HepG2 (cell line): ENCODE measurements around the gene ANO5. TPM values are rescaled to one million over a fixed set of nuclear protein-coding genes. Genes with fewer than 3 reads are reported as not detected.

ENCODE experiments used
- ATAC-seq: fragments of 200-7000 bp; cut with Tn5 transposase; 3 replicates; pipeline ENCODE4 v1.9.1; 2020; ENCODE audit warnings: mild to moderate bottlenecking, moderate library complexity
- BruUV-seq: library from RNA; stranded (reverse); fragments of 400-500 nt; replicated peaks from 2 replicates; lab custom pipeline; 2021; lab: Mats Ljungman, UMichigan
- CTCF ChIA-PET: fragments of 300-600 bp; formaldehyde crosslinking; extraction: SDS; loops from one replicate; lab custom pipeline; 2021; ENCODE audit warnings: low total read pairs, inconsistent platforms, low intra/inter-chr PET ratio; lab: Yijun Ruan, JAX
- POLR2A ChIA-PET: fragments of 350-600 bp; sonication (Branson Sonifier 250); formaldehyde crosslinking; loops from one replicate; lab custom pipeline; 2020; ENCODE audit warnings: antibody characterized with exemption, inconsistent platforms; lab: Yijun Ruan, JAX
- DNase-seq: peaks from one replicate; pipeline ENCODE4 v3.0.0-alpha.2; 2015; ENCODE audit warnings: low spot score
- FAIRE-seq: peaks from 3 replicates; lab custom pipeline; 2011; peaks lifted over from hg19 to GRCh38; lab: Jason Lieb, UNC
- H2AFZ ChIP-seq: one replicate; pipeline ENCODE4 v1.6.1; 2011; ENCODE audit warnings: low read length, inconsistent platforms
- H3K27ac ChIP-seq: fragments of 300-600 bp; 3 replicates; pipeline ENCODE4 v1.8.0; 2011; ENCODE audit warnings: mixed run types, mild to moderate bottlenecking, mixed read lengths, low read length, inconsistent platforms; ENCODE audit not compliant: insufficient read depth; ENCODE audit errors: extremely low read length
- H3K27me3 ChIP-seq, 2 experiments: fragments of 200-600 bp in 1 of 2; 2 replicates in 1 of 2; 3 replicates in 1 of 2; pipeline versions ENCODE4 v1.6.0 to v1.8.0; 2011; ENCODE audit warnings: low read length in 2 of 2, mild to moderate bottlenecking in 2 of 2, moderate library complexity in 2 of 2, inconsistent platforms in 1 of 2; ENCODE audit not compliant: insufficient read depth in 2 of 2, control insufficient read depth in 1 of 2
- H3K36me3 ChIP-seq, 2 experiments: fragments of 200-600 bp in 1 of 2; replicated peaks in 1 of 2; 2 replicates in 1 of 2; 3 replicates in 1 of 2; pipeline versions ENCODE4 v1.5.1 to v1.8.0; 2011; ENCODE audit warnings: low read length in 2 of 2, inconsistent platforms in 1 of 2; ENCODE audit not compliant: insufficient read depth in 2 of 2, control insufficient read depth in 1 of 2
- H3K4me1 ChIP-seq: 2 replicates; pipeline ENCODE4 v1.5.1; 2012; ENCODE audit warnings: low read length, inconsistent platforms; ENCODE audit not compliant: insufficient read depth
- H3K4me2 ChIP-seq: 2 replicates; pipeline ENCODE4 v1.6.0; 2011; ENCODE audit warnings: low read depth, low read length, inconsistent platforms
- H3K4me3 ChIP-seq, 3 experiments: fragments of 200-600 bp in 1 of 3; sonication (generic), shearing (Covaris generic) in 1 of 3; replicated peaks in 1 of 3; 2 replicates each; pipeline ENCODE4 v1.5.1; 2011 to 2016; ENCODE audit warnings: low read length in 3 of 3, inconsistent platforms in 2 of 3, low read depth in 2 of 3, mild to moderate bottlenecking in 2 of 3, control low read depth in 1 of 3, mixed read lengths in 1 of 3; ENCODE audit not compliant: insufficient read depth in 1 of 3
- H3K79me2 ChIP-seq: one replicate; pipeline ENCODE4 v1.6.1; 2011; ENCODE audit warnings: low read length, inconsistent platforms; ENCODE audit not compliant: insufficient read depth
- H3K9ac ChIP-seq: 2 replicates; pipeline ENCODE4 v1.6.0; 2011; ENCODE audit warnings: mild to moderate bottlenecking, low read depth, low read length, inconsistent platforms; ENCODE audit not compliant: insufficient read depth
- H3K9me3 ChIP-seq: 2 replicates; pipeline ENCODE4 v1.5.1; 2012; ENCODE audit warnings: mild to moderate bottlenecking, low read length
- H4K20me1 ChIP-seq: 2 replicates; pipeline ENCODE4 v1.6.0; 2011; ENCODE audit warnings: inconsistent platforms, mild to moderate bottlenecking, low read length, moderate library complexity; ENCODE audit not compliant: insufficient read depth
- ATRX ChIP-seq: sonication (generic); formaldehyde crosslinking; IDR thresholded peaks from 2 replicates; pipeline ENCODE4 v1.4.0; 2020; ENCODE audit warnings: missing genetic modification reagents, borderline replicate concordance
- CHCHD3 ChIP-seq: sonication (generic); formaldehyde crosslinking; IDR thresholded peaks from 2 replicates; pipeline ENCODE4 v1.8.0; 2022; ENCODE audit warnings: mild to moderate bottlenecking, missing genetic modification reagents, moderate library complexity
- ELF4 ChIP-seq: sonication (generic); formaldehyde crosslinking; IDR thresholded peaks from 2 replicates; pipeline ENCODE4 v1.5.0; 2020; ENCODE audit warnings: missing genetic modification reagents, mild to moderate bottlenecking, moderate library complexity, borderline replicate concordance
- GPBP1L1 ChIP-seq: sonication (generic); formaldehyde crosslinking; IDR thresholded peaks from 2 replicates; pipeline ENCODE4 v1.5.0; 2020; ENCODE audit warnings: mild to moderate bottlenecking, missing genetic modification reagents
- GZF1 ChIP-seq: sonication (generic); formaldehyde crosslinking; IDR thresholded peaks from 2 replicates; pipeline ENCODE4 v1.5.1; 2020; ENCODE audit warnings: mild to moderate bottlenecking, missing genetic modification reagents
- HNRNPLL ChIP-seq: fragments of 200-400 bp; formaldehyde crosslinking; IDR thresholded peaks from 2 replicates; pipeline ENCODE4 v1.6.1; 2017; ENCODE audit warnings: mild to moderate bottlenecking, low read depth, low read length; ENCODE audit not compliant: poor library complexity, severe bottlenecking
- KDM1A ChIP-seq: IDR thresholded peaks from 2 replicates; pipeline ENCODE4 v1.6.1; 2016; ENCODE audit warnings: missing compliant biosample characterization
- MLX ChIP-seq: IDR thresholded peaks from 2 replicates; pipeline ENCODE4 v1.6.1; 2016
- NR3C1 ChIP-seq: sonication (generic); formaldehyde crosslinking; IDR thresholded peaks from 2 replicates; pipeline ENCODE4 v1.4.0; 2020; ENCODE audit warnings: missing genetic modification reagents
- SPEN ChIP-seq: sonication (generic); formaldehyde crosslinking; IDR thresholded peaks from 2 replicates; pipeline ENCODE4 v1.5.1; 2020; ENCODE audit warnings: low read depth, mild to moderate bottlenecking, missing genetic modification reagents
- ZFP41 ChIP-seq: sonication (generic); formaldehyde crosslinking; IDR thresholded peaks from 2 replicates; pipeline ENCODE4 v1.4.0; 2020; ENCODE audit warnings: mild to moderate bottlenecking, missing genetic modification reagents, borderline replicate concordance
- ZNF326 ChIP-seq: sonication (generic); formaldehyde crosslinking; IDR thresholded peaks from 2 replicates; pipeline ENCODE4 v1.4.0; 2020; ENCODE audit warnings: missing genetic modification reagents, borderline replicate concordance
- ZNF569 ChIP-seq: sonication (generic); formaldehyde crosslinking; IDR thresholded peaks from 2 replicates; pipeline ENCODE4 v1.5.0; 2020; ENCODE audit warnings: mild to moderate bottlenecking, missing genetic modification reagents, moderate library complexity, borderline replicate concordance
- ZNF761 ChIP-seq: sonication (generic); formaldehyde crosslinking; conservative IDR thresholded peaks from 2 replicates; pipeline ENCODE4 v1.4.0; 2020; ENCODE audit warnings: mild to moderate bottlenecking, missing genetic modification reagents
- ZNF780A ChIP-seq: sonication (generic); formaldehyde crosslinking; IDR thresholded peaks from 2 replicates; pipeline ENCODE4 v1.8.0; 2022; ENCODE audit warnings: mild to moderate bottlenecking, missing genetic modification reagents, moderate library complexity
- WGBS: methylation state at CpG from one replicate; pipeline ENCODE4 v1.1.6; 2017; ENCODE audit warnings: low lambda C conversion rate; 5-methylcytosine and 5-hydroxymethylcytosine counted together
- in situ Hi-C: cut with HindIII; loops from 2 replicates; pipeline ENCODE4 v1.10.0; 2017; ENCODE audit warnings: low pct_unique_long_range_greater_than_20kb; ENCODE audit not compliant: extremely low pct_ligation_motif_present
- intact Hi-C: fragments of 100-400 bp; cut with micrococcal nuclease; formaldehyde crosslinking; loops from one replicate; pipeline ENCODE4 v1.10.0; 2022; ENCODE audit not compliant: unreplicated experiment
- polyA plus RNA-seq, 8 experiments: library from polyadenylated mRNA; depleted of rRNA in 3 of 8; stranded (reverse) in 7 of 8; unstranded in 1 of 8; fragments of >200 nt; fragmentation: Illumina TruSeq in 4 of 8; extraction: Trizol in 4 of 8; gene quantifications; 2 replicates each; pipeline versions ENCODE4 v1.2.1 to v1.2.3, GENCODE V29; 2011 to 2016; ENCODE audit warnings: low read depth in 4 of 8, missing spikeins in 1 of 8, mixed read lengths in 1 of 8; ENCODE audit not compliant: insufficient read depth in 1 of 8
- total RNA-seq, 5 experiments: library from RNA; depleted of rRNA; stranded (reverse); fragments of >200 nt; fragmentation: Illumina TruSeq; extraction: Trizol; gene quantifications; 2 replicates each; pipeline ENCODE4 v1.2.3, GENCODE V29; 2016; ENCODE audit warnings: low read depth in 1 of 5

ANO5 gene
- total and polyA plus RNA-seq, 2 of the 13 experiments (the other 11 are each of a cell fraction or from before 2014, with no cell fraction given), result 0.02 to 0.03 TPM

- Histone ChIP-seq H3K9ac (no peak overlapping the region), H3K4me3 (no peak overlapping the region), H3K9me3 (no peaks in the 10 kb centered on the region), H3K36me3 (no peaks in the 10 kb centered on the region), H4K20me1 (no peaks in the 10 kb centered on the region), H3K27me3 (no peaks in the 10 kb centered on the region), H3K4me2 (no peak overlapping the region), H2AFZ (no peak overlapping the region), H3K27ac (no peak overlapping the region), H3K79me2 (no peaks in the 10 kb centered on the region), H3K4me1 (no peaks in the 10 kb centered on the region)
- POLR2A ChIA-PET, result no interaction called here
- no peak for TF ChIP-seq GPBP1L1 (CRISPR knock-in tag)
- TF ChIP-seq NR3C1 (CRISPR knock-in tag), result no peak
- no peak for TF ChIP-seq MLX
- TF ChIP-seq GZF1 (CRISPR knock-in tag), result no peak
- TF ChIP-seq ZFP41 (CRISPR knock-in tag), result no peak
- no peak for TF ChIP-seq CHCHD3 (CRISPR knock-in tag)
- no peak for TF ChIP-seq ZNF761
- no peak for TF ChIP-seq ZNF780A
- TF ChIP-seq ELF4 (CRISPR knock-in tag), result no peak
- TF ChIP-seq ATRX (CRISPR knock-in tag), result no peak
- no peak for TF ChIP-seq SPEN (CRISPR knock-in tag)
- TF ChIP-seq HNRNPLL, result no peak
- TF ChIP-seq ZNF569 (CRISPR knock-in tag), result no peak
- no peak for TF ChIP-seq ZNF326 (CRISPR knock-in tag)
- TF ChIP-seq KDM1A, result no peak
- FAIRE-seq (no peak), DNase-seq (no peak), ATAC-seq (no peak)
- 0% methylated on average over 1 of the region's 1 CpG for WGBS
- intact Hi-C loops, result no loop called here
- CTCF ChIA-PET, result no interaction called here
- in situ Hi-C loops, result no loop called here
- no TSS peak for BruUV-seq
Measured at GRCh38 chr11:22161489-22161888, 31.4 kb upstream of the ANO5 start.
